Dermis blood vessel endothelial cell (primary cell): ENCODE data around the gene STXBP2. TPM values are rescaled to one million over a fixed set of nuclear protein-coding genes. Genes with fewer than 3 reads are reported as not detected.

Experiments used
- DNase-seq: peaks from one replicate; pipeline ENCODE4 v3.0.0; 2010
- total RNA-seq: library from RNA; depleted of rRNA; stranded (reverse); fragments of >200 nt; gene quantifications from 2 replicates; pipeline ENCODE4 v1.2.3, GENCODE V29; 2014

Gene STXBP2
- total RNA-seq, 1 donor from 2014 or later: 30.8 TPM

DNA sequence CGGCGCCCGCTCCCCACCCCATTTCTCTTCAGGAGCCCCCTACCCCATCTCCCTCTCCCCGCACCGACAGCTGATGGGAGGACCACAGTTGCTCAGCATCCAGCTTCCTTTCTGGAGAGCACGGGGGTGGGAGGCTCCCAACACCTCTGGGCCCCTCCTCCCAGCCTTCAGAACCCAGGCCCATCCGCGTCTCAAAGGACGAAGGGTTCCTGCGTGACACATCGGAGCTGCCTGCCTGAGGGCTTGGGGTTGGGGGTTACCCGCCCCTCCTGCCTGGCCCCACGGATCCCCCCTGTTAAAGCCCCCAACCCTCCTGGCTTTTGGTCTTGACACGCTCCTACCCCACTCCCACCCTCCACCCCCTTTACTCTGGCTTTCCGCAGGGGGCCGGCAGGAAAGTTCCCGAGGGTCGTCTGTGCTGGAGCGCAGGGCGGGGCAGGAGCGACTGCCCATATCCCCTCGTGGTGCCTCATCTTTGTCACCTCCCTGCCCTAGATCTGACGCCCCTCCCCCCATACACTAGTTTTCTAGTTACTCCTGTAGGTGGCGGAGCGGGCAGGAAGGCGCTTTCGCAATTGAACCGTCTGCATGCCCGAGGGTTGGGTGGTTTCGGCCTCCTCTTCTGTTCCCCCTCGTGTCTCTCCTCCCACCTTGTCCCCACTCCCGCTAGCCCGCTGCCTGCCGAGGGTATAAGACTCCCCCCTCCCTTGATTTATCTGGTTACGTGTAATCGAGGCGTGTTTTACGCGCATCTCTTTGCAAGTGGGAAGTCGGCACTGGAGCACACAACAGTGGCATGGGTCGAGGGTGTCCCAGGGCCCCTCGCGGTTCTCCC, 44.6 kb downstream of the STXBP2 start:
- peak; percentile 82 for DNase-seq

- DNase-seq: no peak
These were observed 45.4 kb downstream of the STXBP2 start for GRCh38 chr19:7682175-7682855.

- no peak for DNase-seq
These were observed 48.9 kb downstream of the STXBP2 start for GRCh38 chr19:7685546-7686445.

- no peak for DNase-seq
These were observed 50.3 kb downstream of the STXBP2 start for GRCh38 chr19:7687177-7687576.

DNA sequence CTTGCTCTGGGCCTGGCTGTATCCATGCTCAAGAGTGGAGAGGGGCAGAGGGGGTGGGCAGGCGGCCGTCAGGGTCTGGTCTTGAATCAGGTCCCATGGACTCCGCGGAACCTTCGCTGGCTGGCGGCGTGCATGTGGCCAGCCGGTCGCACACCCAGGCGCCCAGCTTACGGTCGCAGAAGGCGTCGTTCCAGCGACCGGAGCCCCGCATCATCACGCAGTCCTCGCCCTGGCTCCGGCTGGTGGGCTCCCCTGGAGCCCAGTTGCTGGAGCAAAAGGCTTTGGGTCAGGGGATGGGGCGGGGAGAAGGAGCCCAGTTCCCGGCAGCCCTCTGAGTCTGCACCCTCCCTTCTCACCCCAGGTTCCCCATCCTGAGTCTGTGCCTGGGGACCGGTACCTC, 52.3 kb downstream of the STXBP2 start:
- no peak for DNase-seq

- no peak for DNase-seq
These were observed 53.9 kb downstream of the STXBP2 start for GRCh38 chr19:7690779-7691258.

DNA sequence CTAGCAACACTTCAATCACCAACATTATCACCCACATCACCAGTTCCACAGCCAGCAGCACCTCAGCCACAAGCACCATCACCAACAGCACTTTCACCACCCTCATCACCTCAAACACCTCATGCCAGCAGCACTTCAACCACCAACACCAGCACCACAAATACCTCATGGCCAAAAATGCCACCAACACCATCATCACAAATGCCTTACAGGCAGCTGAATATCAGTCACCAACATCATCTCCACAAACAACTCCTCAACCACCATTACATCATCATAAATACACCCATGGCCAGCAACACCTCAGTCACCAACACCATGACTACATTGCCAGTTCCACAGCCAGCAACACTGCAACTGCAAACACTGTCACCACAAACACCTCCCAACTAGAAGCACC, 54.6 kb downstream of the STXBP2 start:
- DNase-seq: no peak

DNA sequence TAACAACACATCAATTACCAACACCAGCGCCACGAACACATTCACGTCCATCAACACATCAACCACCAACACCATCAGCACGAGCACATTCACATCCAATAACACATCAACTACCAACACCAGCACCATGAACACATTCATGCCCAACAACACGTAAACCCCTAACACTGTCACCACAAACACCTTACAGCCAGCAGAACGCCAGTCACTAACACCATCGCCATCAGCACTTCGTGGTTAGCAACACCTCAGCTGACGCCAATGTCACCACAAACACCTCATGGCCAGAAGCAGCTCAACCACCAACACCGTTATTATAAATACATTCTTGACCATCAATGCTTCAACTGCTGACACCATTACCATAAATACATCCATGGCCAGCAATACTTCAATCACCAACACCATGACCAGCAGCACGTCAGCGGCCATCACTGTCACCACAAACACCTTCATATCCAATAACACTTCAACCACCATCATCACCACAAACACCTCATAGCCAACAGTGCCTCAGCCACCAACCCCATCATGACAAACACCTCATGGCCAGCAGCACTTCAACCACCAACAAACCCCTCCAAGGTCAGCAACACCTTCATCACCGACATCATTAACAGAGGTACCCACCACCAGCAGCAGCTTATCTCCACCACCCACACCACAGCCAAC, 55.6 kb downstream of the STXBP2 start:
- no peak for DNase-seq

DNA sequence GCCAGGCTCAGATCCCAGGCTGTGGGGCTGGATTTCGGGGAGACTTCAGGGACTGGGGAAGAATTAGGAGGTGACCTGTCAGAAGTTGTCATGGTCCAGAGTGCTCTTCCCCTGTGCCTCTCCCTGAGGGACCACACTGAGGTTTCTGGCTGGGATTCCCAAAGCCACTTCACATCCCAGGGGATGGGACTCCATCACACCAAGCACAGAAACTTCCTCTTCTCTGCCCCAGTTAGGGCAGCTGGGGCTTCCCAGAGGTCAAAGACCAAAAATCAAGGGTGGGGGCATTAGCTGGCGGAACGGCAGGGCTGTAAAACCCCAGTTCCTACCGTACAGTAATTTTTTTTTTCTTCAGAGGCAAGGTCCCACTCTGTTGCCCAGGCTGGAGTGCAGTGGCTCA, 57.6 kb downstream of the STXBP2 start:
- DNase-seq: no peak

Other genes with a start within 250 kb of the STXBP2 start
- gene PEX11G, start 148.1 kb upstream of the STXBP2 start, total RNA-seq: 2.3 and 2.9 TPM in 2 replicates
- gene ZNF358, start 121.0 kb upstream of the STXBP2 start, total RNA-seq: 20.9 and 36.6 TPM in 2 replicates
- 2.7 and 3.7 TPM in 2 replicates for gene MCOLN1, start 114.5 kb upstream of the STXBP2 start, total RNA-seq
- gene PNPLA6, start 101.4 kb upstream of the STXBP2 start, total RNA-seq: 107 and 192 TPM in 2 replicates
- gene CAMSAP3, start 41.2 kb upstream of the STXBP2 start, total RNA-seq: under 0.01 and 0.19 TPM in 2 replicates
- gene XAB2, start 7.6 kb upstream of the STXBP2 start, total RNA-seq: 25.2 and 52.9 TPM in 2 replicates
- gene PET100, start 7.3 kb upstream of the STXBP2 start, total RNA-seq: 12.7 and 24.7 TPM in 2 replicates
- not detected in 2 replicates for gene PCP2, start 3.4 kb upstream of the STXBP2 start, total RNA-seq
- not detected in 2 replicates for gene RETN, start 31.9 kb downstream of the STXBP2 start, total RNA-seq
- gene MCEMP1, start 40.0 kb downstream of the STXBP2 start, total RNA-seq: not detected in 2 replicates
- 69.9 and 97.4 TPM in 2 replicates for gene TRAPPC5, start 43.7 kb downstream of the STXBP2 start, total RNA-seq
- gene FCER2, start 65.0 kb downstream of the STXBP2 start, total RNA-seq: not detected in 2 replicates
- not detected in 2 replicates for gene CLEC4G, start 95.0 kb downstream of the STXBP2 start, total RNA-seq
- under 0.01 TPM in 1 of 2 replicates, not detected in the other for gene CD209, start 110.4 kb downstream of the STXBP2 start, total RNA-seq
- 5.6 and 25.2 TPM in 2 replicates for gene CLEC4M, start 126.1 kb downstream of the STXBP2 start, total RNA-seq
- gene EVI5L, start 193.1 kb downstream of the STXBP2 start, total RNA-seq: 12.6 and 16.5 TPM in 2 replicates
- not detected in 2 replicates for gene PRR36, start 237.3 kb downstream of the STXBP2 start, total RNA-seq